ENCODE results near the gene RFT1.

Gene RFT1

GRCh38 chr3:53137221-53137620, 7.0 kb upstream of the RFT1 start:
- peaks cover 22% of the 10 kb centered on the region for H3K4me1 Mint-ChIP-seq
- H3K27me3 Mint-ChIP-seq (ENCODE audit: low read depth, poor library complexity) = peaks cover 22% of the 10 kb centered on the region
- H3K9me3 Mint-ChIP-seq = no peaks in the 10 kb centered on the region
- no peaks in the 10 kb centered on the region for H3K36me3 Mint-ChIP-seq (ENCODE audit: low read depth)
- H3K4me3 Mint-ChIP-seq = no peak overlapping the region
- no peak overlapping the region for H3K27ac Mint-ChIP-seq
- DNase-seq = no peak
- no peak for TF ChIP-seq CTCF (IDR thresholded peaks at IDR 0.05)

GRCh38 chr3:53134631-53135232, 4.5 kb upstream of the RFT1 start:
- H3K27me3 Mint-ChIP-seq (ENCODE audit: low read depth, poor library complexity) = peaks cover 25% of the 10 kb centered on the region
- H3K27ac Mint-ChIP-seq = no peak overlapping the region
- peak; percentile 69 for DNase-seq
- peak; percentile 67 for TF ChIP-seq CTCF (IDR thresholded peaks at IDR 0.05)
- no peaks in the 10 kb centered on the region for H3K36me3 Mint-ChIP-seq (ENCODE audit: low read depth)
- peaks cover 24% of the 10 kb centered on the region for H3K4me1 Mint-ChIP-seq
- H3K9me3 Mint-ChIP-seq = no peaks in the 10 kb centered on the region
- no peak overlapping the region for H3K4me3 Mint-ChIP-seq

DNA sequence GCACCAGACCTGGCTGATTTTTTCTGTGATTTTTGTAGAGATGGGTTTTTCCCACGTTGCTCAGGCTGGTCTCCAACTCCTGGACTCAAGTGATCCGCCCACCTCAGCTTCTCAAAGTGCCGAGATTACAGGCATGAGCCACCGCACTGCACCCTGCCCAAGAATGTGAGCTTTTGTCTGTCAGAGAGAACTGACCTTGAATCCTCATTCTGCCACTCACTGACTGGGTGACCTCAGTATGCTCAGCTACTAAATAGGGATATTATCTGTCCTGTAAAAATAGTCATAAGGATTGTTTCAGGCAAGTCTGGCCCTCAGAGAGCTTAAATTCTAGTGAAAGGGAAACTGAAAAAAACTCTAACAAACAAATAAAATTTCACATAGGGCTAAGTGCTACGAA, 2.1 kb upstream of the RFT1 start:
- DNase-seq = no peak
- TF ChIP-seq CTCF (IDR thresholded peaks at IDR 0.05) = no peak
- Mint-ChIP-seq H3K4me3 (peak overlapping the region; percentile 7), H3K27me3 (ENCODE audit: low read depth, poor library complexity) (peaks cover 25% of the 10 kb centered on the region), H3K9me3 (no peaks in the 10 kb centered on the region), H3K27ac (no peak overlapping the region), H3K36me3 (ENCODE audit: low read depth) (no peaks in the 10 kb centered on the region), H3K4me1 (peaks cover 23% of the 10 kb centered on the region)

DNA sequence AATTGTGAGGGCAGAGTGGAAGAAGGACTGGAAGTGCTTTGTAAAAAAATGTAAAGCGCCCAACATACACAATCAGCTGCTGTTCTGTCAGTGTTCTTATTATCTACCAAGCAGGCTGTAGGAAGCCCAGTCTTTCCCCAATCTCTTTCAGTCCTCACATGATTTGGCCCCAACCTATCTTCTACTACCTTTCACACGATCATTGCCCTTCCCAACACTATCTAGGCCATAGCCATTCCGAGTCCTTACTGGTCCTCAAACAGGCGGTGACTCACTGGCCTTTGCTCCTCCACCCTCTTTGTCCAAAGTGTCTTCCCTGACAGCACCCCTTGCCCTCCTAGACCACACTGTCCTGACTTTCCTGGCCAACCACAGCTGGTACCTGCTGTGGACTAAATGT, 861 bp upstream of the RFT1 start:
- Mint-ChIP-seq H3K9me3 (no peaks in the 10 kb centered on the region), H3K4me3 (peak overlapping the region; percentile 89), H3K36me3 (ENCODE audit: low read depth) (no peaks in the 10 kb centered on the region), H3K4me1 (peaks cover 23% of the 10 kb centered on the region), H3K27me3 (ENCODE audit: low read depth, poor library complexity) (peaks cover 25% of the 10 kb centered on the region), H3K27ac (peak overlapping the region; percentile 2)
- DNase-seq = no peak
- TF ChIP-seq CTCF (IDR thresholded peaks at IDR 0.05) = no peak

GRCh38 chr3:53129344-53129743, 891 bp downstream of the RFT1 start:
- Mint-ChIP-seq H3K27me3 (ENCODE audit: low read depth, poor library complexity) (peaks cover 22% of the 10 kb centered on the region), H3K36me3 (ENCODE audit: low read depth) (peaks cover 14% of the 10 kb centered on the region), H3K27ac (peak overlapping the region; percentile 74), H3K4me3 (peak overlapping the region; percentile 89), H3K4me1 (peaks cover 23% of the 10 kb centered on the region), H3K9me3 (no peaks in the 10 kb centered on the region)
- no peak for DNase-seq
- TF ChIP-seq CTCF (IDR thresholded peaks at IDR 0.05) = no peak

DNA sequence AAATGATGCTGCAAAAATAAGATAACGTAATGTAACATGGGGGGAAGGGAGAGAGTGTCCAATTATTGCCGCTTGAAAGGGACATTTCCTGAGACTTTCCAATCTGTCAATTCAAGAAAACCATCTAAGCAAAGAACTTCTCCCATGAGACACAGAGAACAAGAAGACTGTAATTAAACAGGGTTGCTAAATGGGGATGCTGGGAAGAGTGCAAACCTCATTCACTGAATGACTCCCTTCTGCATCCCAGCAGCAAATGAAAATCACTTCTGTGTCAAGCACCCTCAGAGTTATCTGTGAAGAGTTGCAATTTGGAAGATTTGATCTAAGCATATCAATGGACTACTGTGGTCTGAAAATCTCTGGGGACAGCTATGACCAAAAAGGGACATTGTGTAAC, 3.6 kb downstream of the RFT1 start:
- H3K4me1 Mint-ChIP-seq = peaks cover 23% of the 10 kb centered on the region
- H3K27ac Mint-ChIP-seq = no peak overlapping the region
- no peaks in the 10 kb centered on the region for H3K27me3 Mint-ChIP-seq (ENCODE audit: low read depth, poor library complexity)
- no peaks in the 10 kb centered on the region for H3K9me3 Mint-ChIP-seq
- H3K4me3 Mint-ChIP-seq = no peak overlapping the region
- TF ChIP-seq CTCF (IDR thresholded peaks at IDR 0.05) = no peak
- DNase-seq = no peak
- peaks cover 30% of the 10 kb centered on the region for H3K36me3 Mint-ChIP-seq (ENCODE audit: low read depth)

All from nephron progenitor cell (in vitro differentiated cells).